ENCODE measurements around the gene ZNF135. TPM values are rescaled to one million over a fixed set of nuclear protein-coding genes. Genes with fewer than 3 reads are reported as not detected.

Gene ZNF135
- total and polyA plus RNA-seq, 2 of the 13 experiments (the other 11 are each of a cell fraction or from before 2014, with no cell fraction given): not detected

- ChIA-PET CTCF (ENCODE audit: low intra/inter-chr PET ratio, low total read pairs) (no interaction called here), POLR2A (no interaction called here)
- Histone ChIP-seq H3K9ac (ENCODE audit: insufficient read depth, low read depth, low read length) (no peak overlapping the region), H3K27me3 (ENCODE audit: control insufficient read depth in 1 of 2, insufficient read depth in 2 of 2, low read length in 2 of 2) (no peaks in the 10 kb centered on the region), H3K36me3 (replicated peaks in 1 of 2; ENCODE audit: control insufficient read depth in 1 of 2, insufficient read depth in 2 of 2, low read length in 2 of 2) (no peaks in the 10 kb centered on the region), H3K4me2 (ENCODE audit: low read depth, low read length) (no peak overlapping the region), H3K79me2 (ENCODE audit: insufficient read depth, low read length) (no peaks in the 10 kb centered on the region), H3K27ac (ENCODE audit: extremely low read length, insufficient read depth, low read length) (no peak overlapping the region), H3K4me1 (ENCODE audit: insufficient read depth, low read length) (no peaks in the 10 kb centered on the region), H2AFZ (ENCODE audit: low read length) (no peak overlapping the region), H3K9me3 (ENCODE audit: low read length) (peaks cover 88% of the 10 kb centered on the region), H3K4me3 (replicated peaks in 1 of 3; ENCODE audit: insufficient read depth in 1 of 3, low read depth in 2 of 3, low read length in 3 of 3) (no peak overlapping the region), H4K20me1 (ENCODE audit: insufficient read depth, low read length) (no peaks in the 10 kb centered on the region)
- BruUV-seq (replicated peaks): no TSS peak
- DNase-seq (ENCODE audit: low spot score) (no peak), ATAC-seq (no peak), FAIRE-seq (no peak)
- intact Hi-C loops (cut with micrococcal nuclease; ENCODE audit: unreplicated experiment): no loop called here
- in situ Hi-C loops (cut with HindIII; ENCODE audit: extremely low pct_ligation_motif_present, low pct_unique_long_range_greater_than_20kb): no loop called here
- TF ChIP-seq CBX5 (CRISPR knock-in tag; IDR thresholded peaks at IDR 0.05; ENCODE audit: borderline replicate concordance) (no peak), ZNF484 (CRISPR knock-in tag; IDR thresholded peaks at IDR 0.05; ENCODE audit: borderline replicate concordance, low read depth) (no peak), ZNF670 (CRISPR knock-in tag; IDR thresholded peaks at IDR 0.05; ENCODE audit: borderline replicate concordance) (no peak), ZNF143 (CRISPR knock-in tag; IDR thresholded peaks at IDR 0.05) (no peak)
- 84% methylated on average over 15 of the region's 69 CpGs for WGBS (ENCODE audit: low lambda C conversion rate)
Observed at GRCh38 chr19:58084596-58085347, 25.7 kb downstream of the ZNF135 start.

- no peaks in the 10 kb centered on the region for H3K79me2 ChIP-seq (ENCODE audit: insufficient read depth, low read length)
- no peaks in the 10 kb centered on the region for H3K4me1 ChIP-seq (ENCODE audit: insufficient read depth, low read length)
- ChIA-PET CTCF (ENCODE audit: low intra/inter-chr PET ratio, low total read pairs) (no interaction called here), POLR2A (no interaction called here)
- no TSS peak for BruUV-seq (replicated peaks)
- peaks cover 88% of the 10 kb centered on the region for H3K9me3 ChIP-seq (ENCODE audit: low read length)
- intact Hi-C loops (cut with micrococcal nuclease; ENCODE audit: unreplicated experiment) (no loop called here), in situ Hi-C loops (cut with HindIII; ENCODE audit: extremely low pct_ligation_motif_present, low pct_unique_long_range_greater_than_20kb) (no loop called here)
- H3K4me3 ChIP-seq (replicated peaks in 1 of 3; ENCODE audit: insufficient read depth in 1 of 3, low read depth in 2 of 3, low read length in 3 of 3): no peak overlapping the region
- H3K9ac ChIP-seq (ENCODE audit: insufficient read depth, low read depth, low read length): no peak overlapping the region
- ATAC-seq (no peak), DNase-seq (ENCODE audit: low spot score) (no peak), FAIRE-seq (no peak)
- no peak overlapping the region for H3K4me2 ChIP-seq (ENCODE audit: low read depth, low read length)
- no peaks in the 10 kb centered on the region for H4K20me1 ChIP-seq (ENCODE audit: insufficient read depth, low read length)
- no peak overlapping the region for H3K27ac ChIP-seq (ENCODE audit: extremely low read length, insufficient read depth, low read length)
- H3K27me3 ChIP-seq (ENCODE audit: control insufficient read depth in 1 of 2, insufficient read depth in 2 of 2, low read length in 2 of 2): no peaks in the 10 kb centered on the region
- H2AFZ ChIP-seq (ENCODE audit: low read length): no peak overlapping the region
- no CpG with 5 or more reads among the region's 29 CpGs for whole genome bisulfite sequencing (ENCODE audit: low lambda C conversion rate)
- no peaks in the 10 kb centered on the region for H3K36me3 ChIP-seq (replicated peaks in 1 of 2; ENCODE audit: control insufficient read depth in 1 of 2, insufficient read depth in 2 of 2, low read length in 2 of 2)
- TF ChIP-seq DMTF1 (CRISPR knock-in tag; IDR thresholded peaks at IDR 0.05): no peak
- TF ChIP-seq ZNF343 (CRISPR knock-in tag; IDR thresholded peaks at IDR 0.05): no peak
- no peak for TF ChIP-seq ZNF124 (CRISPR knock-in tag; IDR thresholded peaks at IDR 0.05)
- TF ChIP-seq ZNF274 (CRISPR knock-in tag; IDR thresholded peaks at IDR 0.05): no peak
- no peak for TF ChIP-seq SALL2 (CRISPR knock-in tag; IDR thresholded peaks at IDR 0.05)
- TF ChIP-seq USF2 (IDR thresholded peaks at IDR 0.05; ENCODE audit: low read depth, low read length): no peak
- no peak for TF ChIP-seq USF2 (CRISPR knock-in tag; IDR thresholded peaks at IDR 0.05; ENCODE audit: borderline replicate concordance)
Observed at GRCh38 chr19:58085348-58085875, 26.3 kb downstream of the ZNF135 start.

Measured in HepG2 (cell line).